Measurements from ENCODE around the gene CYTH2.

CYTH2 gene

DNA sequence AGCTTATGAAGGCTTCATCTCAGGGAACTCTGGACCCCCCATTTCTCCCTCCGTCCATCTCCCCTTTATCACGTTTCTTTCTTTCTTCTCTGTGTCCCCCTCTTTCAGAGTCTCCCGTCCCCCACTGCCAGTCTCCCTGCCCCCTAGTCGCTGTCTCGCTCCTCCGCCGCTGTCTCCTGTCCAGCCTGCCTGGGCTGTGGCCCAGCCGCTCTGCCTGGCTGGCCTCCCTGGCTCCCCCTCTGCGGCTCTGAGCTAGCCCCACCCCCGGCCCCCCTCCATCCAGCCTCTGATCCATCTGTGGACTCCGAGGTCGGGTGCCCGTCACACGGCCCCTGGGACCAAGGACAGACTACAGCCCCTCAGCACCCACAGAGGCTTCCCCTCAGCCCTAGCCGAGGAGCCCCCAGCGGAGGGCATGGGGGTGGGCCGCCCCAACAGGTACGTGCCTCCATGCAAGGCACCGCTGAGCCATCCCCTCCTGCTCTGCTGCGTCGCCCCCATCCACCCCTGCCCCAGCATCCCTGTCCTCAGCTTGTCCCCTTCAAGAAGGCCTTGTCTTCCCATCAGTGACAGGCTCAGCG is 14.9 kb upstream of the CYTH2 start:
- DNase-seq (ENCODE audit: low read depth in 2 of 2): no peak

DNA sequence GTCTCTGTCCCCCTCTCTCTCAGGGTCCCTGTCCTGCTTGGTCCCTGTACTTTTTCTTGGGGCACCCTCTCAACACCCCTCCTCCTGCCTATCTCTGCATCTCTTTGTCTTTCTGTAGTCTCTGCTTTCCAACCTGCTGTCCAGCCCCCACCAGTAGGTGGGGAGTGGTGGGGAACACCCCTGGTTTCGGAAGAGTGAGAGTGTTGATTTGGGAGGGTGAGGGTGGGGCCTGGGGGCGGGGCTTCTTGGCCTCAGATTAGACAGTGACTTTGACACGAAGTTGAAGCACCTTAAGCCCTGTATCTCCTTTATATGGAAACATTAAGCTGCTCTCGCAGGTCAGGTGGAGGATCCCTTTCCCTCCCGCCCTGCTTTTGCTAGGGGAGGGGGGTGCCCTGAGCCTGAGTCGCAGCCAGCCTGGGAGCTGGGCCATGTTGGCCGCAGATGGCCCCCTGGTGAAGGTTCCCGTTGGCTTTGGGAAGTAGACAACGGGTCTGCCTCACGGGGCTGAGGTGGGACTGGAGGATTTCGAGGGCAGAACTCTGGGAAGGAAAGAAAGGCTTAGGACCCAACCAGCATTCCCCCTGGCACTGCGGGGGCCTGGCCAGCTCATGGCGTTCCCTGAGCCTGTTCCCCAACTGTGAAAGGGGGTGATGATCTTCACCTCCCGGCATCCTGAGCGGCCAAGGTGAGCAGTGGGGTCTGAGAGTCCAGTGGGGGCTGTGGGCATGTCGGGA is 13.8 kb upstream of the CYTH2 start, which contains the start of gene KCNJ14:
Gene KCNJ14, plus strand, starts transcription at position 404 of the 737 bp plus-strand sequence. CDS start 6,151 bp downstream, outside the sequence.
- no peak for DNase-seq (ENCODE audit: low read depth in 2 of 2)

DNA sequence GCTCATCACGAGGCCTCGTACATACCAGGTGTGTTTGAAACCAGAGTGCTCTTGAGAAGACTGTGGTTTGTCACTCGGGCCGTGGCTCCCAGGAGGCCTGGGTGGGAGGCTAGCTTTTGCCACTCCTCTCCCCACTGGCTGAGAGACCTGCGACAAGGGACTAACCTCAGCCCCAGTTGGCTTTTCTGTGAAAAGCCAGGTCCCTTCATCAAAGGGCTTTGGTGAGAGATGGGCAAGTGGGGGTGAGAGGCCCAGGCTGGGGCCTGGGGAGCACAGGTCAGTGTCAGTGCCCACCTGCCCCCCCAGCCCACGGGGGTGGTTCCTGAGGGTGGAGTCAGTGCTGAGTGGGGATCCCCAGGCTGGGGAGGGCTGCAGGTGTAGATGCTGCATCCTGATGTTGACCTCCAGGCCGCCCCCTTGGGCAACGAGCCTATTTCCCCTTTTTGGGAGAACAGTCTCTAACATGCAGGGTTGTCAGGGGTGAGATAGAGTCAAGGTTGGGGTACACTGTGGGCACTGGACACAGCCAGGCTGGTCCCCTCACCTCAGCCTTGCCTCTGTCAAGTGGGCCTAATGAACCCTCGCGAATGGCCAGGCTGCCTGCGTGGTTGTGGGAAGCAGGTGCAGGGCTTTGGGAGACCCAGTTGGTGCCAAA is 13.1 kb upstream of the CYTH2 start:
- DNase-seq (ENCODE audit: low read depth in 2 of 2): no peak

DNA sequence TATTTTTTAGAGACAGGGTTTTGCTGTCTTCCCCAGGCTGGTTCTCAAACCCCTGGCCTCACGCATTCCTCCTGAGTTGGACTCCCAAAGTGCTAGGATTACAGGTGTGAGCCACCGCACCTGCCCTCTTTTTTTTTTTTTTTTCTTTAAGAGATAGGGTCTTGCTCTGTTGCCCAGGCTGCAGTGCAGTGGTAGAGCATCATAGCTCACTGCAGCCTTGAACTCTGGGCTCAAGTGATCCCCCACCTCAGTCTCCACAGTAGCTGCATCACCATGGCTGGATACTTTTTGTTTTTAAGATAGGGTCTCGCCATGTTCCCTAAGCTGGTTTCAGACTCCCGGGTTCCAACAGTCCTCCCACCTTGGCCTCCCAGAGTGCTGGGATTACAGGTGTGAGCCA is 12.3 kb upstream of the CYTH2 start:
- no peak for DNase-seq (ENCODE audit: low read depth in 2 of 2)

DNA sequence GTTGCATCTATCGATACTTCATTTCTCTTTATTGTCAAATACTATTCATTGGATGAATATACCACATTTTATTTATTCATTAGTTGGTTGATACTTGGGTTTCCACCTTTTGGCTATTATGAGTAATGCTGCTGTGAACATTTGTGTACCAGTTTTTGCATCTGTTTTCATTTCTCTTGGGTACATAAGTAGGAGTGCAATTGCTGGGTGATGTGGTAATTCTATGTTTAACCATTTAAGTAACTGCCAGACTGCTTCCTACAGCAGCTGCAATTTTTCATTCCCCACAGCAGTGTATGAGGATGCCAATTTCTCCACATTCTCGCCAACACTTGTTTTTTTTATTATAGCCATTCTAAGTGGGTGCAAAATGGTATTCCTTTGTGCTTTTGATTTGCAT is 11.2 kb upstream of the CYTH2 start:
- DNase-seq (ENCODE audit: low read depth in 2 of 2): no peak

DNA sequence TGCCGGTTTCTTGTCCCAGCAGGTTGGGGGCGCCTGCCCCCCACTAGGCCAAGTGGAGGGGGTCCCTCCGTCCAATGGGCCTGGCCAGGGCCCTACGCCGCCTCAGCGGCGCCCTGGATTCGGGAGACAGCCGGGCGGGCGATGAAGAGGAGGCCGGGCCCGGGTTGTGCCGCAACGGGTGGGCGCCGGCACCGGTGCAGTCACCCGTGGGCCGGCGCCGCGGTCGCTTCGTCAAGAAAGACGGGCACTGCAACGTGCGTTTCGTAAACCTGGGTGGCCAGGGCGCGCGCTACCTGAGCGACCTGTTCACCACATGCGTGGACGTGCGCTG is 7.6 kb upstream of the CYTH2 start:
- no peak for DNase-seq (ENCODE audit: low read depth in 2 of 2)

DNA sequence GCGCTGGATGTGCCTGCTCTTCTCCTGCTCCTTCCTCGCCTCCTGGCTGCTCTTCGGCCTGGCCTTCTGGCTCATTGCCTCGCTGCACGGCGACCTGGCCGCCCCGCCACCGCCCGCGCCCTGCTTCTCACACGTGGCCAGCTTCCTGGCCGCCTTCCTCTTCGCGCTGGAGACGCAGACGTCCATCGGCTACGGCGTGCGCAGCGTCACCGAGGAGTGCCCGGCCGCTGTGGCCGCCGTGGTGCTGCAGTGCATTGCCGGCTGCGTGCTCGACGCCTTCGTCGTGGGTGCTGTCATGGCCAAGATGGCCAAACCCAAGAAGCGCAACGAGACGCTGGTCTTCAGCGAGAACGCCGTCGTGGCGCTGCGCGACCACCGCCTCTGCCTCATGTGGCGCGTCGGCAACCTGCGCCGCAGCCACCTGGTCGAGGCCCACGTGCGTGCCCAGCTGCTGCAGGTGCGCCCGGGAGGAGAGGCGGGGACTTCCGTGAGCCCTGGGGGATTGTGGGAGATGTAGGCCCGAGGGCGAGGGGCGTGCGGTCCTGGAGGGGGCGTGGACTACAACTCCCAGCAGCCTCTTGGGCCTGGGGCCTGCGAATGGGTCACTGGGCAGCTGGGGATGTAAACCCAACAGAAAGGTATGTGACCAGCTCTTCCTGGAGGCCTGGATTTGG is 7.0 kb upstream of the CYTH2 start:
- DNase-seq (ENCODE audit: low read depth in 2 of 2): no peak

DNA sequence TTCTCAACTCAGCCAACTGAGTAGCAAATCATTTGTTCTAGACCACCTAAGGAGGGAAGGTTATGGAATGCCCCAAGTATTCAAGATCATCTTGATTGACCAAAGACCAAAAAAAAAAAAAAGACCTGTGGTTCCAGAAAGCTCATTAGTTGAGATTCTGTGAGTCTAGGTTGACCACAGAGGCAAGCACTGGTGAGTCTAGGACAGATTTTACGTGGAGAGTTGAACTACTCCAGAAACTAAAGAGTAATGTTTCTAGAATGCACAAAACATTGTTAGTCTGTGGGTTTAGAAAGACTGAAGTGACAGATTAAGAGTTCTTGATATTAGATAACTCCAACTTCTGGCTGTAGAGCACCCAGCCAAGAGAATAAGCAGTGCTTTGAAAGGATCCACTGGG is 4.0 kb upstream of the CYTH2 start:
- no peak for DNase-seq (ENCODE audit: low read depth in 2 of 2)

DNA sequence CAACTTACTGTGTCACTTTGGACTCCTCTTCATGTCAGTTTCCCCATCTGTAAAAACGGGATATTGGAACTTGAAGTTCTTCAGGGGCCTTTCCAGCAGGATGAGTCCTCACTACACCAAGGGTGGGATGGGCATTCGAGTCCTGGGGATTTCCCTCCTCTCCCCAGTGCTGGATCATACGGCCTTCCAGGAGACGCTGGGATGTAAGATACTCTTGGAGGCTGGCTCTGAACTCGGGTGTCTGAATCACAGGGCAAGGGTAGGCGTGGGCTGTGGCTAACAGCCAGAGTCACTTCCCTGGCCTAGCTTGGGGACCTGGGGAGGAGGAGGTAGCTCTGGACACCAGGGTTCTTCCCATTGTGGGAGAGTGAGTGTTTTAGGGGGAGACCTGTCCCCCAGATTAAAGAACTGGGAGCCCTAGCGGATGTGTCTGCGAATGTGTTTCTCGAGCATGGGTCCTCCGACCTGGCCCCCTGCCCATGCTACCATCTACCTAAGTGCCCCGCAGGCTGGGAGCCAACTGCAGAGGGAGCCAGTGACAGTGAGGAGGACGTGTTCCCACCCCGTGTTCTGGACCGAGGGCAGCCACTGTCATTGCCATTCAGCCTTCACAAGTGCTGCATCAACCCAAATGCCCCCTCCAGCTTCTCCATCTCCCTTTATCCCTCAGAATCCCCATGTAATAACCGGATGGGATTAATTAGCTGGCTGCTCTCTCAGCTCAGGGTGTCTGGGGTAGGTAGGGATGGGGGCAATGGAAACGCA is 2.4 kb upstream of the CYTH2 start:
- DNase-seq (ENCODE audit: low read depth in 2 of 2): no peak

DNA sequence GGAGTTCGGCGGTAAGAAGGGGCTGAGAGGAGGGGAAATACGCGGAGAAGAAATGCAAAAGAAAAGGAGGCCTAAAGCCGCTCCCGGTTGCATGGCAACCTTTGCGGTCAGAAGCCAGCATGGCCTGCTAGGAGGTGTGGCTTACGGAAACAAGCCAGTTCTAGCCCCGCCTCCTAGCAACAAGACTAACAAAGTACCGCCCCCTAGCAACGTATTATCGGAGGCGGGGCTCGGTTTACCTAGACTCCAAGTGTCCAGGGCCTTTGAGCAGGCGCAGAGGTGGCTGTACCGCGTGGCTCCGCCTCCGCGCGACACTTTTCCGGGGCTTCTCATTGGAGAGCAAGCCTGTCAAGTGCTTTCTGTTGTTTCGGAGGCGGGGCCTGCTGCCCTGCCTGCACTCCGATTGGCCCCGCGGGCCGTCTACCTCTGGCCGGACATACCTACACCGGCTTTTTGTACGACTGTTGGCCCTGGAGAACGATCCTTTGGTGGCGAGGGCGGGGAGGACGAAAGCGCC is 339 bp upstream of the CYTH2 start:
- peak; percentile 97 to 98 for DNase-seq (ENCODE audit: low read depth in 2 of 2)

DNA sequence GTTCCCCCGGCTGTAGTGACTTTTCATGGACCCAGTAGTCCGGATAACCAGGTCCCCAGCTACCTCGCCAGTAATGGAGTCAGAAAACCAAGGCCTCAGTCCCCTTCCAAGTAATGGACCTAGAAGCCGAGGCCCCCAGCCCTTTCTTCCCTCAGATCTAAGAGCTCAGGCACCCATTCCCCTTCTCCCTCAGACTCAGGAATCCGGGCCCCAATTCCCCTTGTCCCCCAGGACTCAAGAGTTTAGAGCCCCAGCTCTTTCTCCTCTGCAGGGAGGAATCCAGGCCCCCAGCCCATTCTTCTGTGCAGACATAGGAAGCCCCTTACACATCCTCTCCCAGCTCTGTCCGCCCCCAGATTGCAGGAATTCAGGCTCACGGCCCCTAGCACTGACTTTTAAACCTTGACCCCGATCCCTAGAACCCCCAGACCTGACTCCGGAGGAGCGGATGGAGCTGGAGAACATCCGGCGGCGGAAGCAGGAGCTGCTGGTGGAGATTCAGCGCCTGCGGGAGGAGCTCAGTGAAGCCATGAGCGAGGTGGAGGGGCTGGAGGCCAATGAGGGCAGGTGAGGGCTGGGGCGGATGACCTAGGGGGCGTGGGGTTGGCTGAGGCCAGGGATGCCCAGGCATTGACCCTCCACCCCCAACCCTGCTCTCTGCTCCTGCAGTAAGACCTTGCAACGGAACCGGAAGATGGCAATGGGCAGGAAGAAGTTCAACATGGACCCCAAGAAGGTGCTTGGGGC is 938 bp downstream of the CYTH2 start:
- no peak for DNase-seq (ENCODE audit: low read depth in 2 of 2)

DNA sequence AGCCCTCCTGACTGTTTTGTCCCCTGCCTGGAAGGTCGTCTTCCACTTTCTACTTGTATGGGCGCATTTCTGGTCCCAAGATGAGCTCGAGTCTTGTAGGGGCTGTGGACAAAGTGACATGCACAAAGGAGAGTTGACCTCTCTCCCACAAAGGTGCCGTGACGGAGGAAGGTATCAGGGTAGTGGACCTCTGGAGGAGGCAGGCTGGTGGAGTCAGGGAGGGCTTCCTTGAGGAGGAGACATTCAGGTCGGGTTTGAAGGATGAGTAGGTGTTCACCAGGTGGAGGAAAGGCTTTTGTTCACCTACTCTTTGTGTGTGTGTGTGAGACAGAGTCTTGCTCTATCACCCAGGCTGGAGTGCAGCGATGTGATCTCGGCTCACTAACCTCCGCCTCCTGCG is 1.7 kb downstream of the CYTH2 start:
- DNase-seq (ENCODE audit: low read depth in 2 of 2): no peak

DNA sequence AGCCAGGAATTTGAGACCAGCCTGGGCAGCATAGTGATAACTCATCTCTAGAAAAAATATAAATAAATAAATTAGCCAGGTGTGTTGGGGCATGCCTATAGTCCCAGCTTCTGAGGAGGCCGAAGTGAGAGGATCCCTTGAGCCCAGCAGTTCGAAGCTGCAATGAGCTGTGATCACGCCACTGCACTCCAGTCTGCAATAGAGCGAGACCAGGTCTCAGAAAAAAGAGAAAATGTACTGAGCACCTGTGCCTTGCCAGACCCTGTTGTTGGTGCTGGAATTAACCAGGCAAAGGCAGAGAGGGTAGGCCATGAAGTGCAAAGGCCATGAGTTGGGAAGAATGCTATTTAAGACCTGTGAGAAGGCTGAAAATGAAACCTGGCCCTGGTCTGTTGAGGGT is 2.7 kb downstream of the CYTH2 start:
- no peak for DNase-seq (ENCODE audit: low read depth in 2 of 2)

DNA sequence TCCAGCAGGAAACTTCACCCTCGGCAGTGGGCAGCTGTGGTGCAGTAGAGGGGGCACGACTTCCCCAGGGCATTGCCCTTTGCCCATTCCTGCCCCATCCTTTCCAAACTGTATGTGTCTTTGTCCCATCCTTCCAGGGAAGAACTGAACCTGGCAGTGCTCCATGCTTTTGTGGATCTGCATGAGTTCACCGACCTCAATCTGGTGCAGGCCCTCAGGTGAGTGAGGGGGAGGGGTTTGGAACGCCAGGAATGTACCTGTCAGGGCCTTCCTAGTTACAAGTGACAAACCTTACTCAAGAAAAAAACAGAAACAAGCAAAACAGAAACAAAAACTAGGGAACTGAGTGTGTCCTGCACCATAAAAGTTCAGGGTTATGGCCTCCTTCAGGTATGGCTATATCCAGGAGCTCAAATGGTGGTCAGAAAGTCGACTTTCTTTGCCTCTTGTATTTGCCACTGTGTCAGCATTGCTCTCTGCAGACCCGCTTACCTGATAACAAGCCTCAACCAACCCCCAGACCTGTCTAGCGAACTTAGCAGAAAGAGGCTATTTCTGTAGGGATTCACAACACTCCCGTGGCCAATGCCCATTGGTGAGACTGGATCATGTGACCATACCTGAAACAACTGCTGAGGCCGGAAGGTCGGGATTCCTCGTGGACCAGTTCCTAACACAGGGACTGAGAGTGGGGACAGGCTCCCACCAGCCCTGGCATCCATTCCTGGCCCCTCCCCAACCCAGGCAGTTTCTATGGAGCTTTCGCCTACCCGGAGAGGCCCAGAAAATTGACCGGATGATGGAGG is 4.2 kb downstream of the CYTH2 start:
- no peak for DNase-seq (ENCODE audit: low read depth in 2 of 2)

DNA sequence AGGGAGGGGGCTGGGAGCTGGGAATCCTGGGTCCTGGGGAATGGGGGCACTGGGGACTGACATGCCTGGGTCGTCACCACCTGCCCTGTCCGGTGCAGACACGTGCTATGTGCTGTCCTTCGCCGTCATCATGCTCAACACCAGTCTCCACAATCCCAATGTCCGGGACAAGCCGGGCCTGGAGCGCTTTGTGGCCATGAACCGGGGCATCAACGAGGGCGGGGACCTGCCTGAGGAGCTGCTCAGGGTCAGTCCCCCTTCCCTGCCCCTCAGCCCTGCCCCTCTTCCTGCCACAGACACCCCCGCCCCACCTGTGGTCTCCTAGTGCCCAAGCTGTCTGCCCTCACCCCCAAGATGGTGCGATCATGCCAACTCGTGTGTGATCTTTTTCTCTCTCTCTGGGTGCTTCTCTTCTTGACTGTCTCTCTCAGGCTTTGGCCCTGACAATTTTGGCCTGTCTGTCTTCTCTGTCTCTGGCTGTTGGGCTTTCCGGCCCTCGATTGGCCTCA is 5.0 kb downstream of the CYTH2 start:
- DNase-seq (ENCODE audit: low read depth in 2 of 2): no peak

DNA sequence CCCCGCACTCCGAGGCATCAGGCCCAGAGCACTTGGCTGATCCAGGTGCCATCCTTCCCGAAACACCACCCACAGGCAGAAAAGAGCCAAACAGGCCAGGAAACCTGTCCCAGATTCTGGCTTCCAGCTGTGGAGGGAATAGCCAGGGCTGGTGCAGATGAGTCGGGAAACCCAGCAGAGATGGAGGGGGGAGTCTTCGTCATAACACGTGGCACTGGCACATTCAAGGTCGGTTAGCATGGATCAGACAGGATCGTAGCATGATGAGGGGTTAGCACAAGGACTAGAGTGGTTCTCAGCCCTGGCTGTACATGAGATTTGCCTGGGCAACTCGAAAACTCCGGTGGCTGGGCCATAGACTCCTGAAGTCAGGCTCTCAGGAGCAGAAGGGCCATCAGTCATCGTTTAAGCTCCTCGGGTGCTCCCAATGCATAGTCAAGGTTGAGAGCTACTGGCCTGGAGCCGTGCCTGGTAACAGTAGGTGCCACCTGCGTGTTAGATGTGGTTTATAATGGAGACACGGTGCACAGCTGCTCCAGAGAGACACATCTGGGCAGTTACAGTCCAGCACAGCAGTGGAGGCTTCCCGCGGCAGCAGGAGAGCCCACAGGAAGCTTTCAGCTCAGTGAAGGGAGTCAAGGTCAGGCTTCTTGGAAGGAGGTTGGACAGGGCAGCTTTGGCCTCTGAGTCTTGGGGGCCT is 6.3 kb downstream of the CYTH2 start:
- no peak for DNase-seq (ENCODE audit: low read depth in 2 of 2)

DNA sequence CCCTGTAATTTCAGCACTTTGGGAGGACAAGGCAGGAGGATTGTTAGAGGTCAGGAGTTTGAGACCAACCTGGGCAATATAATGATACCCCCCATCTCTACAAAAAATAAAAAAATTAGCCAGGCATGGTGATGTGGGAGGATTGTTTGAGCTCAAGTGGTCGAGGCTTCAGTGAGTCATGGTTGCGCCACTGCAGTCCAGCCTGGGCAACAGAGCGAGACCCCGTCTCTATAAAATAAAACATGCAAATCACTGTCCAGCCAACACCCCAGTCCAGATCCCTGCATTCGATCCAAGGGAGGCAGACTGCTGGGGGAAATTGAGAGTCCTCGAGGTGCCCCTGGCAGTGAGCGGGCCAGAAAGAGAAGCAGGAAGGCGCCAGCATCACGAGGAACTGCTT is 7.0 kb downstream of the CYTH2 start:
- DNase-seq (ENCODE audit: low read depth in 2 of 2): no peak

DNA sequence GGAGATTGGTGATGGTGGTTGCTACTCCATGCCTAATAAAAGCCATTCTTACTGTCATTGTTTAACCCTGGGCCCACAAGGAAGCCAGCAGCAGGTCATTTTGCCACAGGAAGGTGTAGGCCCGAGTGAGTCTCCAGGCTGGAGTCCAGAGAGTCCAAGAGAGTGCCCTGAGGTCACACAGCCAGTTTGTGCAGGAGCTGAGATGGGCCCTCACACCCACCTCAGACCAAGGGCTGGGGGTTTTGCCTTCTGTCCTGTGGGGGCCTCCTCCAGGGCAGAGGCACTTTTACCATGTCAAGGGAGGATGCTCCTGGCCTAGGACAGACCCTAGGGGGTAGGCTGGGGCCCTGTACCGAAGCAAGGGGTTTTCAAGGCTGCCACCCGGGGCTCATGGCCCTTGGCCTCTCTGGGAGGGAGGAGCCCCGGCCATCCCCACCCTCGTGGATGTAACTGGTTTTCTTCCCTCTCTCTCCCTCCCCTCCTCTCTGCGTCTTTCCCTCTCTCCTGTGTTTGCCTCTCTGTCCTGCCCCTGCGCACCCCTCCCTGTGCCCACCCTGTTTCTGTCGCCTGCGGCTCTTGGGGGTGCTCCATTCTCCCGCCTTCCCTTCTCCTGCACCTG is 8.0 kb downstream of the CYTH2 start:
- no peak for DNase-seq (ENCODE audit: low read depth in 2 of 2)

All from stimulated activated CD4-positive, alpha-beta T cell treated with anti-CD3 and anti-CD28 coated beads, Interleukin-1b, Interleukin-23, amount 100 ng/mL, for 4 hours (primary cell).